ENCODE data around the gene KRTDAP. TPM values are rescaled to one million over a fixed set of nuclear protein-coding genes. Genes with fewer than 3 reads are reported as not detected.

KRTDAP gene
- total and polyA plus RNA-seq, 10 of the 15 experiments (the other 5 are each of a cell fraction or from before 2014, with no cell fraction given) = 0.23 TPM; not detected in 9

- TF ChIP-seq SPI1 (IDR thresholded peaks at IDR 0.05; ENCODE audit: borderline replicate concordance, insufficient read depth, low read depth, low read length) (peak; percentile 100), HDGF (IDR thresholded peaks at IDR 0.05) (peak; percentile 74; the same call in 1 of the 2 replicates), CBFB (IDR thresholded peaks at IDR 0.05; ENCODE audit: low read depth) (no peak), IRF5 (IDR thresholded peaks at IDR 0.05; ENCODE audit: borderline replicate concordance) (no peak), GABPA (IDR thresholded peaks at IDR 0.05; ENCODE audit: low read depth) (no peak), USF1 (IDR thresholded peaks at IDR 0.05; ENCODE audit: borderline replicate concordance, extremely low read length, insufficient read depth, low read depth, low read length) (no peak), CHD4 (IDR thresholded peaks at IDR 0.05) (no peak), RAD21 (IDR thresholded peaks at IDR 0.05; ENCODE audit: insufficient read depth, low read depth, low read length) (no peak), FOXK2 (IDR thresholded peaks at IDR 0.05) (no peak), NR2C2 (IDR thresholded peaks at IDR 0.05; ENCODE audit: borderline replicate concordance, control insufficient read depth, insufficient read length, low read depth) (no peak), E2F4 (IDR thresholded peaks at IDR 0.05; ENCODE audit: low read depth, low read length) (no peak), HDAC6 (IDR thresholded peaks at IDR 0.05; ENCODE audit: unreplicated experiment) (no peak), NFYA (IDR thresholded peaks at IDR 0.05; ENCODE audit: borderline replicate concordance, low read depth, low read length) (no peak), SMC3 (IDR thresholded peaks at IDR 0.05; ENCODE audit: borderline replicate concordance, low read length) (no peak), ZNF622 (IDR thresholded peaks at IDR 0.05) (no peak), MXI1 (IDR thresholded peaks at IDR 0.05; ENCODE audit: low read depth, low read length) (no peak; the same call in 1 of the 2 replicates), BHLHE40 (IDR thresholded peaks at IDR 0.05; ENCODE audit: borderline replicate concordance in 1 of 2, low read depth in 2 of 2, low read length in 1 of 2) (peak; percentile 64 to 71; a peak in 3 of 4 replicates), RBBP5 (conservative IDR thresholded peaks at IDR 0.05) (no peak), HCFC1 (IDR thresholded peaks at IDR 0.05; ENCODE audit: low read length) (no peak), MTA2 (IDR thresholded peaks at IDR 0.05; ENCODE audit: low read depth) (peak; percentile 82; the same call in 1 of the 2 replicates), JUND (IDR thresholded peaks at IDR 0.05; ENCODE audit: low read depth, low read length) (no peak), YY1 (IDR thresholded peaks at IDR 0.05; ENCODE audit: low read depth, low read length) (no peak; the same call in 1 of the 2 replicates), BACH1 (IDR thresholded peaks at IDR 0.05; ENCODE audit: borderline replicate concordance) (peak; percentile 48; the same call in 1 of the 2 replicates), GATAD2B (conservative IDR thresholded peaks at IDR 0.05; ENCODE audit: low read depth) (peak; percentile 90), TBL1XR1 (IDR thresholded peaks at IDR 0.05; ENCODE audit: low read depth, low read length) (0 out of 2 replicates have a peak, but pooled peaks have one; percentile 23), SP1 (IDR thresholded peaks at IDR 0.05; ENCODE audit: low read depth, low read length) (peak; percentile 28)
Observed at GRCh38 chr19:35458731-35459391, 31.4 kb downstream of the KRTDAP start (continued).

All from GM12878 (cell line).